Hepatocyte (in vitro differentiated cells): ENCODE results near the gene BAZ2B.

Source experiments
- EZH2 ChIP-seq: fragments of 200-600 bp; sonication (generic); IDR thresholded peaks from 2 replicates; pipeline ENCODE4 v1.6.1; 2016; ENCODE audit warnings: antibody characterized with exemption, mild to moderate bottlenecking, borderline replicate concordance
- TF ChIP-seq, protein P1 (sequence below): fragments of 200-600 bp; sonication (generic); IDR thresholded peaks from 2 replicates; pipeline ENCODE4 v1.5.1; 2016; ENCODE audit warnings: antibody characterized with exemption, mild to moderate bottlenecking; ENCODE audit not compliant: poor library complexity

DNA sequence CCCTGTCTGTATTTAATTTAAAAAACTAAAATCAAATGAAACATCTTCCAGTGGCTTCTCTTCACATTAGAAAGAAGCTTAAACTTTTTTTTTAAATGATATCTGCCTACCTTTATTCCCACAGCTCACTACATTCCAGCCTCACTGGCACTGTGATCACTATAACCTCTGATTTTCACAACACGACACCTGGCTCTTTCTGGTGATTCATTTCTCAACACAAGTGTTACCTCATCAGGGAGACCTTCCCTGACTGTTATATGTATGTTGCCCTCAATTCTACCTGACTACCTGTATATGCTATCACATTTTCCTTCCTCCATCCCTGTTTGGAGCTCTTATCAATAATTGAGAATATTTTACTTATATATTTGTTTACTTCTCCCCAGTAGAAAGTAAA is 76.6 kb downstream of the BAZ2B start:
- TF ChIP-seq, protein P1, sequence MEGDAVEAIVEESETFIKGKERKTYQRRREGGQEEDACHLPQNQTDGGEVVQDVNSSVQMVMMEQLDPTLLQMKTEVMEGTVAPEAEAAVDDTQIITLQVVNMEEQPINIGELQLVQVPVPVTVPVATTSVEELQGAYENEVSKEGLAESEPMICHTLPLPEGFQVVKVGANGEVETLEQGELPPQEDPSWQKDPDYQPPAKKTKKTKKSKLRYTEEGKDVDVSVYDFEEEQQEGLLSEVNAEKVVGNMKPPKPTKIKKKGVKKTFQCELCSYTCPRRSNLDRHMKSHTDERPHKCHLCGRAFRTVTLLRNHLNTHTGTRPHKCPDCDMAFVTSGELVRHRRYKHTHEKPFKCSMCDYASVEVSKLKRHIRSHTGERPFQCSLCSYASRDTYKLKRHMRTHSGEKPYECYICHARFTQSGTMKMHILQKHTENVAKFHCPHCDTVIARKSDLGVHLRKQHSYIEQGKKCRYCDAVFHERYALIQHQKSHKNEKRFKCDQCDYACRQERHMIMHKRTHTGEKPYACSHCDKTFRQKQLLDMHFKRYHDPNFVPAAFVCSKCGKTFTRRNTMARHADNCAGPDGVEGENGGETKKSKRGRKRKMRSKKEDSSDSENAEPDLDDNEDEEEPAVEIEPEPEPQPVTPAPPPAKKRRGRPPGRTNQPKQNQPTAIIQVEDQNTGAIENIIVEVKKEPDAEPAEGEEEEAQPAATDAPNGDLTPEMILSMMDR: no peak
- TF ChIP-seq EZH2: no peak
